ENCODE measurements around the gene LENG9. TPM values are rescaled to one million over a fixed set of nuclear protein-coding genes. Genes with fewer than 3 reads are reported as not detected.
A peak's percentile ranks its signal among the peaks of the same experiment; 100 is the strongest.

LENG9 gene
- total RNA-seq, 4 donors from 2014 or later = 1.1 to 16.5 (median 12.3) TPM

DNA sequence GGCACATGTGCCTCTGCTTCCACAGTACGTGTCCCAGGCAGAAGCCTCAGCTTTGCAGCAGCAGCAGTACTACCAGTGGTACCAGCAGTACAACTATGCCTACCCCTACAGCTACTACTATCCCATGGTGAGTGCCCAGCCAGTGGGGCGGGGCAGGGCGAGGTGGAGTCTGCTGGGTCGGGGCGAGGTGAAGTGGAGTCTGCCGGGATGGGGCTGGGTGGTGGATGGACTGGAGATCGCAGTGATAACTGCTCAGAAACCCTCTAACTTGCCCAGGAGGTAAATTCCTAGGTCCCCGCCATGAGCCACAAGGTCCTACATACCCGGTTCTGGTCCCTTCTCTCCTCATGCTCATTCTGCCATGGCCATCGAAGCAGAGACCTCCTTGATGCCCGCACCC lies 11.0 kb downstream of the LENG9 start:
- H3K27me3 ChIP-seq = no peaks in the 10 kb centered on the region
- WGBS, 2 donors (ENCODE audit: low coverage in 1 of 2) = 84% methylated on average over 11 of the region's 11 CpGs; no CpG with 5 or more reads in 1 of the 2 donors
- no peak for DNase-seq
- TF ChIP-seq POLR2AphosphoS5 (IDR thresholded peaks at IDR 0.05) = no peak
- no peak for TF ChIP-seq POLR2A (IDR thresholded peaks at IDR 0.05)
- TF ChIP-seq, protein P1, sequence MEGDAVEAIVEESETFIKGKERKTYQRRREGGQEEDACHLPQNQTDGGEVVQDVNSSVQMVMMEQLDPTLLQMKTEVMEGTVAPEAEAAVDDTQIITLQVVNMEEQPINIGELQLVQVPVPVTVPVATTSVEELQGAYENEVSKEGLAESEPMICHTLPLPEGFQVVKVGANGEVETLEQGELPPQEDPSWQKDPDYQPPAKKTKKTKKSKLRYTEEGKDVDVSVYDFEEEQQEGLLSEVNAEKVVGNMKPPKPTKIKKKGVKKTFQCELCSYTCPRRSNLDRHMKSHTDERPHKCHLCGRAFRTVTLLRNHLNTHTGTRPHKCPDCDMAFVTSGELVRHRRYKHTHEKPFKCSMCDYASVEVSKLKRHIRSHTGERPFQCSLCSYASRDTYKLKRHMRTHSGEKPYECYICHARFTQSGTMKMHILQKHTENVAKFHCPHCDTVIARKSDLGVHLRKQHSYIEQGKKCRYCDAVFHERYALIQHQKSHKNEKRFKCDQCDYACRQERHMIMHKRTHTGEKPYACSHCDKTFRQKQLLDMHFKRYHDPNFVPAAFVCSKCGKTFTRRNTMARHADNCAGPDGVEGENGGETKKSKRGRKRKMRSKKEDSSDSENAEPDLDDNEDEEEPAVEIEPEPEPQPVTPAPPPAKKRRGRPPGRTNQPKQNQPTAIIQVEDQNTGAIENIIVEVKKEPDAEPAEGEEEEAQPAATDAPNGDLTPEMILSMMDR (IDR thresholded peaks at IDR 0.05) = no peak
- TF ChIP-seq EP300 (IDR thresholded peaks at IDR 0.05; ENCODE audit: low read depth) = no peak
- peaks cover 0 to 61% (median 30%) of the 10 kb centered on the region in 4 donors for H3K36me3 ChIP-seq
- H3K4me1 ChIP-seq = peaks cover 18 to 24% (median 20%) of the 10 kb centered on the region in 4 donors
- H3K9me3 ChIP-seq = no peaks in the 10 kb centered on the region
- intact Hi-C loops (cut with DNase I; ENCODE audit: low total_unique reads) = no loop called here
- no peak overlapping the region for H3K27ac ChIP-seq
- H3K4me3 ChIP-seq = no peak overlapping the region
- in situ Hi-C loops (cut with MboI; ENCODE audit: low pct_ligation_motif_present in 1 of 4, low pct_unique_long_range_greater_than_20kb in 1 of 4, low sequenced_read_pairs in 3 of 4) = no loop called here

GRCh38 chr19:54451997-54452396 lies 11.6 kb downstream of the LENG9 start:
- DNase-seq = no peak
- in situ Hi-C loops (cut with MboI; ENCODE audit: low pct_ligation_motif_present in 1 of 4, low pct_unique_long_range_greater_than_20kb in 1 of 4, low sequenced_read_pairs in 3 of 4) (no loop called here), intact Hi-C loops (cut with DNase I; ENCODE audit: low total_unique reads) (no loop called here)
- no peaks in the 10 kb centered on the region for H3K9me3 ChIP-seq
- peaks cover 0 to 55% (median 26%) of the 10 kb centered on the region in 4 donors for H3K36me3 ChIP-seq
- TF ChIP-seq, protein P1 (IDR thresholded peaks at IDR 0.05) = no peak
- TF ChIP-seq POLR2A (IDR thresholded peaks at IDR 0.05) (no peak), EP300 (IDR thresholded peaks at IDR 0.05; ENCODE audit: low read depth) (no peak), POLR2AphosphoS5 (IDR thresholded peaks at IDR 0.05) (no peak)
- WGBS, 2 donors (ENCODE audit: low coverage in 1 of 2) = 85 to 90% methylated on average over 3 to 11 of the region's 11 CpGs
- H3K27me3 ChIP-seq = no peaks in the 10 kb centered on the region
- no peak overlapping the region for H3K27ac ChIP-seq
- no peak overlapping the region for H3K4me3 ChIP-seq
- peaks cover 24 to 27% (median 26%) of the 10 kb centered on the region in 4 donors for H3K4me1 ChIP-seq

- H3K4me1 ChIP-seq = peaks cover 28 to 33% (median 32%) of the 10 kb centered on the region in 4 donors
- in situ Hi-C loops (cut with MboI; ENCODE audit: low pct_ligation_motif_present in 1 of 4, low pct_unique_long_range_greater_than_20kb in 1 of 4, low sequenced_read_pairs in 3 of 4) = no loop called here
- 62 to 65% methylated on average over 5 to 9 of the region's 9 CpGs for WGBS, 2 donors (ENCODE audit: low coverage in 1 of 2)
These were observed 12.2 kb downstream of the LENG9 start for GRCh38 chr19:54451331-54451871.

GRCh38 chr19:54449701-54450069 lies 13.9 kb downstream of the LENG9 start:
- no peak for DNase-seq
- WGBS, 2 donors (ENCODE audit: low coverage in 1 of 2) = 0 to 2% methylated on average over 8 to 21 of the region's 21 CpGs
- H3K4me1 ChIP-seq = peaks cover 28 to 48% (median 36%) of the 10 kb centered on the region in 4 donors
- H3K27ac ChIP-seq = peak overlapping the region; percentile 95 to 98 (median 96)
- peaks cover 0 to 32% (median 15%) of the 10 kb centered on the region in 4 donors for H3K36me3 ChIP-seq
- H3K27me3 ChIP-seq = no peaks in the 10 kb centered on the region
- in situ Hi-C loops (cut with MboI; ENCODE audit: low pct_ligation_motif_present in 1 of 4, low pct_unique_long_range_greater_than_20kb in 1 of 4, low sequenced_read_pairs in 3 of 4) (no loop called here), intact Hi-C loops (cut with DNase I; ENCODE audit: low total_unique reads) (no loop called here)
- TF ChIP-seq POLR2AphosphoS5 (IDR thresholded peaks at IDR 0.05) = no peak
- no peak for TF ChIP-seq POLR2A (IDR thresholded peaks at IDR 0.05)
- TF ChIP-seq, protein P1 (IDR thresholded peaks at IDR 0.05) = no peak
- no peak for TF ChIP-seq EP300 (IDR thresholded peaks at IDR 0.05; ENCODE audit: low read depth)
- no peaks in the 10 kb centered on the region for H3K9me3 ChIP-seq
- H3K4me3 ChIP-seq = peak overlapping the region; percentile 75 to 99 (median 94)

More at GRCh38 chr19:54451331-54451871, 12.2 kb downstream of the LENG9 start:
- Histone ChIP-seq H3K4me3 (no peak overlapping the region), H3K27ac (no peak overlapping the region), H3K36me3 (peaks cover 0 to 49% (median 23%) of the 10 kb centered on the region in 4 donors), H3K9me3 (no peaks in the 10 kb centered on the region), H3K27me3 (no peaks in the 10 kb centered on the region)
- no peak for TF ChIP-seq POLR2AphosphoS5 (IDR thresholded peaks at IDR 0.05)
- no peak for TF ChIP-seq EP300 (IDR thresholded peaks at IDR 0.05; ENCODE audit: low read depth)
- TF ChIP-seq POLR2A (IDR thresholded peaks at IDR 0.05) = no peak
- TF ChIP-seq, protein P1 (IDR thresholded peaks at IDR 0.05) = no peak
- DNase-seq = no peak
- intact Hi-C loops (cut with DNase I; ENCODE audit: low total_unique reads) = no loop called here
